Measurements from ENCODE around the gene ALKBH5.

DNA sequence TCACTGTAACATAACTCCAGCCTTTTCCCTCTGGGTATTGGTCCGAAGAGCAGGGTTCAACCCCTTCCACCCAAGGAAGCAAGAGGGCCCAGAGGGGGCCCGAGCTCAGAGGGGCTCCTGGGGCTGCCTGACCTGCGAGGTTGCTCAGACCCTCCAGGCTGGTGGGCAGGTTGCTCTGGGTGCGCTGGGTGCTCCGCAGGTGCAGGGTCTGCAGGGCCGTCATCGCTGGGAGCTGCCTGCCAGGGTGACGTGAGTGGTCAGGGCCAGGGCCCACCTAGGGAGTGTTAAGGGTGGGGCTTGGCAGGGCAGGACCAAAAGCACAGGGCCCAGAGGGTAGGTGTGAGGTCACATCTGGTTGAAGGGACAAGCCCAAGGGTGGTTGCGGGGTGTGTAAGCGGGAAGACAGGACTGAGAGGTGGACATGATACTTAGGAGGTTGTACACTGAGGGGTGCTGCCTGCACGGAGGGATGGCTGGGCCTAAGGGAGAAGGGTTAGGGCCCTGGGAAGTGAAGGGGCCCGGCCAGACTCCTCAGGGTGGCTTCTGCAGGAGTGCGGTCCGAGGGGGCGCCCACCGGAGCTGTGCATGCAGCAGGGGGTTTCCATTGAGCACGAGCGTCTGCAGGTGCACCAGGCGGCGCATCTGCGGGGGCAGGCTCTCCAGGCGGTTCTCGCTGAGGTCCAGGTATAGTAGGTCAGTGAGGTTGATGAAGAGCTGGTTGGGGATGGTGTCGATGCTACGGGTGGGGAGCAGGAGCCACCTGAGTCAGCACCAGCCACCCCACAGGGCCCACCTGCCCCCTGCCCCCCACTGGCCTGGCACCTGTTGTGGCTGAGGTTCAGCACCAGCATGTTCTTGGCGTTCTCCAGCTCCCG, 70.6 kb downstream of the ALKBH5 start:
- TF ChIP-seq EP300 (IDR thresholded peaks at IDR 0.05): no peak
- TF ChIP-seq POLR2A (IDR thresholded peaks at IDR 0.05): no peak
